ENCODE measurements around the gene LPP. TPM values are rescaled to one million over a fixed set of nuclear protein-coding genes. Genes with fewer than 3 reads are reported as not detected.

Gene LPP
- total RNA-seq, 1 donor, result 77.4 TPM

GRCh38 chr3:188672840-188673239 is 518.9 kb downstream of the LPP start:
- DNase-seq (ENCODE audit: insufficient read length, low spot score, missing footprints), result no peak
- Histone ChIP-seq H3K27me3 (ENCODE audit: insufficient read depth, low read length) (no peaks in the 10 kb centered on the region), H3K9me3 (ENCODE audit: low read depth, low read length) (no peaks in the 10 kb centered on the region), H2AFZ (ENCODE audit: low read length) (no peak overlapping the region), H3K36me3 (ENCODE audit: insufficient read depth, low read length) (no peaks in the 10 kb centered on the region), H3K4me3 (ENCODE audit: insufficient read depth, low read length) (no peak overlapping the region), H3K27ac (ENCODE audit: low read depth, low read length) (no peak overlapping the region), H3K79me2 (ENCODE audit: insufficient read depth, low read length) (peaks cover 19% of the 10 kb centered on the region), H3K4me2 (ENCODE audit: insufficient read depth, low read length) (no peak overlapping the region), H3K4me1 (ENCODE audit: insufficient read depth, low read length) (peaks cover 10% of the 10 kb centered on the region), H4K20me1 (ENCODE audit: insufficient read depth, low read length) (no peaks in the 10 kb centered on the region)
- TF ChIP-seq CTCF (IDR thresholded peaks at IDR 0.05; ENCODE audit: extremely low read depth, low read depth, low read length), result no peak

GRCh38 chr3:188673646-188674186 is 519.8 kb downstream of the LPP start:
- H2AFZ ChIP-seq (ENCODE audit: low read length), result no peak overlapping the region

GRCh38 chr3:188674595-188674994 is 520.6 kb downstream of the LPP start:
- Histone ChIP-seq H3K9me3 (ENCODE audit: low read depth, low read length) (no peaks in the 10 kb centered on the region), H3K27ac (ENCODE audit: low read depth, low read length) (peak overlapping the region; percentile 43), H3K4me1 (ENCODE audit: insufficient read depth, low read length) (peaks cover 13% of the 10 kb centered on the region), H4K20me1 (ENCODE audit: insufficient read depth, low read length) (no peaks in the 10 kb centered on the region), H2AFZ (ENCODE audit: low read length) (no peak overlapping the region), H3K36me3 (ENCODE audit: insufficient read depth, low read length) (no peaks in the 10 kb centered on the region), H3K4me3 (ENCODE audit: insufficient read depth, low read length) (no peak overlapping the region), H3K79me2 (ENCODE audit: insufficient read depth, low read length) (peaks cover 27% of the 10 kb centered on the region), H3K27me3 (ENCODE audit: insufficient read depth, low read length) (no peaks in the 10 kb centered on the region), H3K4me2 (ENCODE audit: insufficient read depth, low read length) (no peak overlapping the region)
- DNase-seq (ENCODE audit: insufficient read length, low spot score, missing footprints), result no peak
- no peak for TF ChIP-seq CTCF (IDR thresholded peaks at IDR 0.05; ENCODE audit: extremely low read depth, low read depth, low read length)

More at GRCh38 chr3:188673646-188674186, 519.8 kb downstream of the LPP start:
- no peak overlapping the region for H3K4me2 ChIP-seq (ENCODE audit: insufficient read depth, low read length)
- no peak for TF ChIP-seq CTCF (IDR thresholded peaks at IDR 0.05; ENCODE audit: extremely low read depth, low read depth, low read length)
- H3K4me3 ChIP-seq (ENCODE audit: insufficient read depth, low read length), result no peak overlapping the region
- H3K27me3 ChIP-seq (ENCODE audit: insufficient read depth, low read length), result no peaks in the 10 kb centered on the region
- H3K27ac ChIP-seq (ENCODE audit: low read depth, low read length), result peak overlapping the region; percentile 43
- no peaks in the 10 kb centered on the region for H4K20me1 ChIP-seq (ENCODE audit: insufficient read depth, low read length)
- H3K9me3 ChIP-seq (ENCODE audit: low read depth, low read length), result no peaks in the 10 kb centered on the region
- no peak for DNase-seq (ENCODE audit: insufficient read length, low spot score, missing footprints)
- peaks cover 24% of the 10 kb centered on the region for H3K79me2 ChIP-seq (ENCODE audit: insufficient read depth, low read length)
- H3K4me1 ChIP-seq (ENCODE audit: insufficient read depth, low read length), result peaks cover 10% of the 10 kb centered on the region
- no peaks in the 10 kb centered on the region for H3K36me3 ChIP-seq (ENCODE audit: insufficient read depth, low read length)

GRCh38 chr3:188677344-188677743 is 523.4 kb downstream of the LPP start:
- Histone ChIP-seq H3K4me2 (ENCODE audit: insufficient read depth, low read length) (no peak overlapping the region), H3K4me3 (ENCODE audit: insufficient read depth, low read length) (no peak overlapping the region), H3K9me3 (ENCODE audit: low read depth, low read length) (no peaks in the 10 kb centered on the region), H3K36me3 (ENCODE audit: insufficient read depth, low read length) (no peaks in the 10 kb centered on the region), H3K79me2 (ENCODE audit: insufficient read depth, low read length) (peaks cover 34% of the 10 kb centered on the region), H3K27ac (ENCODE audit: low read depth, low read length) (no peak overlapping the region), H2AFZ (ENCODE audit: low read length) (no peak overlapping the region), H3K4me1 (ENCODE audit: insufficient read depth, low read length) (peaks cover 26% of the 10 kb centered on the region), H4K20me1 (ENCODE audit: insufficient read depth, low read length) (no peaks in the 10 kb centered on the region), H3K27me3 (ENCODE audit: insufficient read depth, low read length) (no peaks in the 10 kb centered on the region)
- TF ChIP-seq CTCF (IDR thresholded peaks at IDR 0.05; ENCODE audit: extremely low read depth, low read depth, low read length), result no peak
- no peak for DNase-seq (ENCODE audit: insufficient read length, low spot score, missing footprints)
